Daoy (cell line): ENCODE measurements around the gene ARL1. TPM values are rescaled to one million over a fixed set of nuclear protein-coding genes. Genes with fewer than 3 reads are reported as not detected.
"Not testable (repeated sequence)": the region's sequence is repeated elsewhere in the genome, so short reads cannot be mapped to it uniquely, and the experiment has no call there.

Experiments
- DNase-seq: peaks from one replicate; pipeline ENCODE4 v3.0.0-alpha.2; 2015; ENCODE audit warnings: low read depth
- total RNA-seq: library from RNA; depleted of rRNA; stranded (reverse); fragments of >200 nt; shearing (Covaris generic); gene quantifications from 2 replicates; pipeline ENCODE4 v1.2.3, GENCODE V29; 2014; rRNA removed

Gene ARL1
- total RNA-seq = 85.0 and 86.1 TPM in 2 replicates

- DNase-seq = peak; percentile 93
Measured at GRCh38 chr12:101407436-101408345, at the start of gene ARL1. TSS of gene ARL1 (minus strand) at chr12:101407772. CDS start at chr12:101407645, 127 bp downstream.

- no peak for DNase-seq
Measured at GRCh38 chr12:101455685-101456084, 48.1 kb upstream of the ARL1 start.

GRCh38 chr12:101441461-101442224 is 34.1 kb upstream of the ARL1 start:
- no peak for DNase-seq

GRCh38 chr12:101439236-101439635 is 31.7 kb upstream of the ARL1 start:
- no peak for DNase-seq

GRCh38 chr12:101436136-101436535 is 28.6 kb upstream of the ARL1 start:
- no peak for DNase-seq

GRCh38 chr12:101430456-101430855 is 22.9 kb upstream of the ARL1 start:
- DNase-seq = no peak

GRCh38 chr12:101424620-101425019 is 17.0 kb upstream of the ARL1 start:
- DNase-seq = no peak

GRCh38 chr12:101422066-101422465 is 14.5 kb upstream of the ARL1 start:
- not testable (repeated sequence) for DNase-seq

GRCh38 chr12:101415228-101415627 is 7.7 kb upstream of the ARL1 start:
- no peak for DNase-seq

GRCh38 chr12:101414533-101415119 is 7.1 kb upstream of the ARL1 start:
- peak; percentile 45 for DNase-seq

GRCh38 chr12:101410169-101410568 is 2.6 kb upstream of the ARL1 start:
- DNase-seq = not testable (repeated sequence)

GRCh38 chr12:101407049-101407435 is 530 bp downstream of the ARL1 start:
- DNase-seq = no peak

GRCh38 chr12:101391181-101391580 is 16.4 kb downstream of the ARL1 start:
- DNase-seq = not testable (repeated sequence)

- no peak for DNase-seq
Measured at GRCh38 chr12:101379149-101379548, 28.4 kb downstream of the ARL1 start.

GRCh38 chr12:101375573-101375972 is 32.0 kb downstream of the ARL1 start:
- no peak for DNase-seq

GRCh38 chr12:101372431-101372830 is 35.1 kb downstream of the ARL1 start:
- no peak for DNase-seq

- no peak for DNase-seq
Measured at GRCh38 chr12:101368016-101368415, 39.6 kb downstream of the ARL1 start.

GRCh38 chr12:101361455-101361854 is 46.1 kb downstream of the ARL1 start:
- no peak for DNase-seq

GRCh38 chr12:101356794-101357193 is 50.8 kb downstream of the ARL1 start:
- DNase-seq = no peak

- no peak for DNase-seq
Measured at GRCh38 chr12:101351682-101352081, 55.9 kb downstream of the ARL1 start.

- no peak for DNase-seq
Measured at GRCh38 chr12:101343893-101344292, 63.7 kb downstream of the ARL1 start.
